ENCODE measurements around the gene SNED1. TPM values are rescaled to one million over a fixed set of nuclear protein-coding genes. Genes with fewer than 3 reads are reported as not detected.

Gene SNED1
- total and polyA plus RNA-seq, 7 donors, result 0.69 to 37.1 (median 8.3) TPM

GRCh38 chr2:240952496-240953246, 45.7 kb upstream of the SNED1 start:
- DNase-seq, result peak; percentile 38
- Histone ChIP-seq H3K27me3 (peaks cover 0 to 15% (median 0%) of the 10 kb centered on the region in 3 donors), H3K4me3 (no peak overlapping the region), H3K36me3 (no peaks in the 10 kb centered on the region), H3K4me1 (no peaks in the 10 kb centered on the region), H3K27ac (no peak overlapping the region), H3K9me3 (no peaks in the 10 kb centered on the region)
- intact Hi-C loops (cut with DNase I), result no loop called here
- WGBS, 2 donors, result 65 to 87% methylated on average over 14 of the region's 14 CpGs
- no peak for TF ChIP-seq POLR2A (IDR thresholded peaks at IDR 0.05)
- no peak for TF ChIP-seq EP300 (IDR thresholded peaks at IDR 0.05)
- TF ChIP-seq, protein P1, sequence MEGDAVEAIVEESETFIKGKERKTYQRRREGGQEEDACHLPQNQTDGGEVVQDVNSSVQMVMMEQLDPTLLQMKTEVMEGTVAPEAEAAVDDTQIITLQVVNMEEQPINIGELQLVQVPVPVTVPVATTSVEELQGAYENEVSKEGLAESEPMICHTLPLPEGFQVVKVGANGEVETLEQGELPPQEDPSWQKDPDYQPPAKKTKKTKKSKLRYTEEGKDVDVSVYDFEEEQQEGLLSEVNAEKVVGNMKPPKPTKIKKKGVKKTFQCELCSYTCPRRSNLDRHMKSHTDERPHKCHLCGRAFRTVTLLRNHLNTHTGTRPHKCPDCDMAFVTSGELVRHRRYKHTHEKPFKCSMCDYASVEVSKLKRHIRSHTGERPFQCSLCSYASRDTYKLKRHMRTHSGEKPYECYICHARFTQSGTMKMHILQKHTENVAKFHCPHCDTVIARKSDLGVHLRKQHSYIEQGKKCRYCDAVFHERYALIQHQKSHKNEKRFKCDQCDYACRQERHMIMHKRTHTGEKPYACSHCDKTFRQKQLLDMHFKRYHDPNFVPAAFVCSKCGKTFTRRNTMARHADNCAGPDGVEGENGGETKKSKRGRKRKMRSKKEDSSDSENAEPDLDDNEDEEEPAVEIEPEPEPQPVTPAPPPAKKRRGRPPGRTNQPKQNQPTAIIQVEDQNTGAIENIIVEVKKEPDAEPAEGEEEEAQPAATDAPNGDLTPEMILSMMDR (IDR thresholded peaks at IDR 0.05), result no peak
- TF ChIP-seq POLR2AphosphoS5 (IDR thresholded peaks at IDR 0.05), result no peak

- TF ChIP-seq EP300 (IDR thresholded peaks at IDR 0.05) (no peak), POLR2AphosphoS5 (IDR thresholded peaks at IDR 0.05) (no peak), POLR2A (IDR thresholded peaks at IDR 0.05) (no peak)
- TF ChIP-seq, protein P1 (IDR thresholded peaks at IDR 0.05), result no peak
- peaks cover 0 to 26% (median 0%) of the 10 kb centered on the region in 3 donors for H3K27me3 ChIP-seq
- H3K9me3 ChIP-seq, result no peaks in the 10 kb centered on the region
- intact Hi-C loops (cut with DNase I), result no loop called here
- 71 to 82% methylated on average over 14 of the region's 14 CpGs for WGBS, 2 donors
- peak; percentile 44 for DNase-seq
- no peaks in the 10 kb centered on the region for H3K4me1 ChIP-seq
- no peak overlapping the region for H3K4me3 ChIP-seq
- no peak overlapping the region for H3K27ac ChIP-seq
- no peaks in the 10 kb centered on the region for H3K36me3 ChIP-seq
Measured at GRCh38 chr2:240953426-240954410, 44.7 kb upstream of the SNED1 start.

GRCh38 chr2:240954436-240955305, 43.7 kb upstream of the SNED1 start:
- no peaks in the 10 kb centered on the region for H3K36me3 ChIP-seq
- intact Hi-C loops (cut with DNase I), result no loop called here
- no peak overlapping the region for H3K27ac ChIP-seq
- peaks cover 0 to 35% (median 0%) of the 10 kb centered on the region in 3 donors for H3K27me3 ChIP-seq
- DNase-seq, result peak; percentile 24
- H3K9me3 ChIP-seq, result no peaks in the 10 kb centered on the region
- TF ChIP-seq POLR2A (IDR thresholded peaks at IDR 0.05) (no peak), POLR2AphosphoS5 (IDR thresholded peaks at IDR 0.05) (no peak), EP300 (IDR thresholded peaks at IDR 0.05) (no peak)
- TF ChIP-seq, protein P1 (IDR thresholded peaks at IDR 0.05), result no peak
- WGBS, 2 donors, result 40 to 57% methylated on average over 15 of the region's 15 CpGs
- H3K4me3 ChIP-seq, result no peak overlapping the region
- H3K4me1 ChIP-seq, result no peaks in the 10 kb centered on the region

All from sigmoid colon (tissue), 7 donors.